ENCODE results near the gene PRSS27.

PRSS27 gene

DNA sequence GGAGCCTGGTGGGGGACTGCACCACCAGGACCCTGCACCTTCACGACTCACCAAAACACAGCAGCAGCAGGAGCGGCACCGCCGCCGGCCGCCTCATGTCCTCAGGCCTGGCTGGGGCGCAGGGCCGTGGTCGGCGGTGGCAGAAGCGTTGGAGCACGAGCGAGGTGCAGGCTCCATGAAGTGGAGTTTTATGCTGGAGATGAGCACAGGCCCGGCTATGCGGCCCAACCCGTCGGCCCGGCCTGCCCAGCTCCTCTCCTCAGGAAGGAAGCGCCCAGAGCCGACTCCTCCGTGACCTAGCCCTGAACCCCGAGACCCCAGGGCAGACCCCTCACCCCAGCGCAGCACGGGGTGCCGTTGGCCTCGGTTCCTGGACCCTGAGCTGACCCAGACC is at the start of gene PRSS27:
PRSS27 (minus strand) TSS at position 161 of the 394 bp plus-strand sequence; CDS start at position 97, 64 bp downstream.
- DNase-seq = no peak

DNA sequence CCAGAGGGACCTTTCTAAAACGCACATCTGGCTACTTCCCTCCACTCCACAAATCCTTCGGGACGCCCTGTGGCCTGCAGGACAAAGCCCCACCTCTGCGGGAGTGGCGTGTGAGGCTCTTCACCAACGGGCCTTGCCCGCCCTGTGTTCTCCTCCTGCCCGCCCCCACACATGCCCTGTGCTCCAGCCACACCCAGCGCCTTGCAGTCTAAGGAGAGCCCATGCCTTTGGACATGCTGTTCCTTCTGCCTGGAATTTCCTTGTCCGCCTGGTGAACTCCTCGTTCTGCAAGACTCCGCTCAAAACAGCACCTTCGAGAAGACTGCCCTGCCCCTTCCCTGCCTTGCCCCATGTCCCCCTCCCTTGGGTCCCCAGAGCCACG is 49.6 kb upstream of the PRSS27 start:
- DNase-seq = no peak

DNA sequence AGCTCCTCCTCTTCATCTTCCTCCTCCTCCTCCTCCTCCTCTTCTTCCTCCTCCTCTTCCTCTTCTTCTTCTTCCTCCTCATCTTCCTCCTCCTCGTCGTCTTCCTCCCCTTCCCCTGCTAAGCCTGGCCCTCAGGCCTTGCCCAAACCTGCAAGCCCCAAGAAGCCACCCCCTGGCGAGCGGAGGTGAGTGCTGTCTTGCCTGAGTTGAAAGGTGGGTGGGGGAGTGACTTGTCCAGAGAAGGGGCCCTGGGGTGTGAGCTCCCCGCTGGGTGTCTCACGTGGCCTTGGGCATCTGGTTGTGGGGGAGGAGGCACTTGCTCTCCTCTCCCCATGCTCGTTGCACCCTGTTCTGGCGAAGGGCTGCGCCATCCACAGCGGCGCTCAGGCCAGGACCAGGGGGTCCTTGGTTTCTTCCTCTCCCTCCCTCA is 49.1 kb upstream of the PRSS27 start:
- no peak for DNase-seq

DNA sequence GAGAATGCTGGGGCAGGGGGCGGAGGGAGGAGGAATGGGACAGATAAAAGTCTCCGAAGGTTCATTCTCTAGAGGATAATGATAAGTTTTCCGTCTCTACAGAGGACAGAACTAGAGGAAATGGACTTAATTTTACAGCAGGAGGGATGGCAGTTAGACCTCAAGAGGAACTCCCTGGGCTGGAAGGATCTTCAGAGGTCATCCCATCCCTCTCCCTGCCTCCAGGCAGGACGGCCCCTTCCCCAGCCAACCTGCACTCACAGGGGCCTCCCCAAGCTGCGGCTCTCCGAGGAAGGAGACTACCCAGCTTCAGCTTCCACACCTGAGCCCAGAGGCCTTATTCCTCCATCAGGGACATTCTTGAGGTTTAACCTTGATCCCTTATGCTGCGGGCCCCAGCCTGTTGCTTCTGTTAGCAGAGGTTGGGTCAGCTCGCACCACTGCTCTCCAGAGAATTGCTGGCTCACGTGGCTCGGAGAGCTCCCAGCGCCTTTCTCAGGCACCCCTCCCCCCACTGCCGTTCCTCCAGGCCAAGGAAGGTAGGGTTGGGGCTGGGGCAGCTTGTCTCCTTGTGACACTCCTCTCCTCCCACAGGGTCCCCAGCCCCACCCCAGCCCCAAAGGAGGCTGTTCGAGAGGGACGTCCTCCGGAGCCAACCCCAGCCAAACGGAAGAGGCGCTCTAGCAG is 48.5 kb upstream of the PRSS27 start:
- DNase-seq = no peak

DNA sequence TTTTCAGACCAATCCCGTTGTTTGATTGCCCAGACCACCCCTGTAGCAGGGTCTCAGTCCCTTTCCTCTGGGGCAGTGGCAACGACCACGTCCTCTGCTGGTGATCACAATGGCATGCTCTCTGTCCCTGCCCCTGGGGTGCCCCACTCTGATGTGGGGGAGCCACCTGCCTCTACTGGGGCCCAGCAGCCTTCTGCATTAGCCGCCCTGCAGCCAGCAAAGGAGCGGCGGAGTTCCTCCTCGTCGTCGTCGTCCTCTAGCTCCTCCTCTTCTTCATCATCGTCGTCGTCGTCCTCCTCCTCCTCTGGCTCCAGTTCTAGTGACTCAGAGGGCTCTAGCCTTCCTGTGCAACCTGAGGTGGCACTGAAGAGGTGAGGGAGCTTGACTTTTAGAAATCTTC is 47.9 kb upstream of the PRSS27 start:
- no peak for DNase-seq

DNA sequence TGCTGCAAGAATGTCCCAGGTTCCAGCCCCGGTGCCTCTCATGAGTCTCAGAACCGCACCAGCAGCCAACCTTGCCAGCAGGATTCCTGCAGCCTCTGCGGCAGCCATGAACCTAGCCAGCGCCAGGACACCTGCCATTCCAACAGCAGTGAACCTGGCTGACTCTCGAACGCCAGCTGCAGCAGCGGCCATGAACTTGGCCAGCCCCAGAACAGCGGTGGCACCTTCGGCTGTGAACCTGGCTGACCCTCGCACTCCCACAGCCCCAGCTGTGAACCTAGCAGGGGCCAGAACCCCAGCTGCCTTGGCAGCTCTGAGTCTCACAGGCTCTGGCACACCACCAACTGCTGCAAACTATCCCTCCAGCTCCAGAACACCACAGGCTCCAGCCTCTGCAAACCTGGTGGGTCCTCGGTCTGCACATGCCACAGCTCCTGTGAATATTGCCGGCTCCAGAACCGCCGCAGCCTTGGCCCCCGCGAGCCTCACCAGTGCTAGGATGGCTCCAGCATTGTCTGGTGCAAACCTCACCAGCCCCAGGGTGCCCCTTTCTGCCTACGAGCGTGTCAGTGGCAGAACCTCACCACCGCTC is 47.2 kb upstream of the PRSS27 start:
- no peak for DNase-seq

DNA sequence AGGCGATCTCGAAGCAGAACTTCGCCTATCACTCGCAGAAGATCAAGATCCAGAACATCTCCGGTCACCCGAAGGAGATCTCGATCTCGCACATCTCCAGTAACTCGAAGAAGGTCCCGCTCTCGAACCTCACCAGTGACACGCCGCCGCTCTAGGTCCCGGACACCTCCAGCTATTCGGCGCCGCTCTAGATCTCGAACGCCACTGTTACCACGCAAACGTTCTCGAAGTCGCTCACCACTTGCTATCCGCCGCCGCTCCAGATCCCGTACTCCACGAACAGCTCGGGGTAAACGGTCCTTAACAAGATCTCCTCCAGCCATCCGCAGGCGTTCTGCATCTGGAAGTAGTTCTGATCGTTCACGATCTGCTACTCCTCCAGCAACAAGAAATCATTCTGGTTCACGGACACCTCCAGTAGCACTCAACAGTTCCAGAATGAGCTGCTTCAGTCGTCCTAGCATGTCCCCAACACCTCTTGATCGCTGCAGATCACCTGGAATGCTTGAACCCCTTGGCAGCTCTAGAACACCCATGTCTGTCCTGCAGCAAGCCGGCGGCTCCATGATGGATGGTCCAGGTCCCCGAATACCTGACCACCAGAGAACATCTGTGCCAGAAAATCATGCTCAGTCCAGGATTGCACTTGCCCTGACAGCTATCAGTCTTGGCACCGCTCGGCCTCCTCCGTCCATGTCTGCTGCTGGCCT is 46.6 kb upstream of the PRSS27 start:
- DNase-seq = no peak

DNA sequence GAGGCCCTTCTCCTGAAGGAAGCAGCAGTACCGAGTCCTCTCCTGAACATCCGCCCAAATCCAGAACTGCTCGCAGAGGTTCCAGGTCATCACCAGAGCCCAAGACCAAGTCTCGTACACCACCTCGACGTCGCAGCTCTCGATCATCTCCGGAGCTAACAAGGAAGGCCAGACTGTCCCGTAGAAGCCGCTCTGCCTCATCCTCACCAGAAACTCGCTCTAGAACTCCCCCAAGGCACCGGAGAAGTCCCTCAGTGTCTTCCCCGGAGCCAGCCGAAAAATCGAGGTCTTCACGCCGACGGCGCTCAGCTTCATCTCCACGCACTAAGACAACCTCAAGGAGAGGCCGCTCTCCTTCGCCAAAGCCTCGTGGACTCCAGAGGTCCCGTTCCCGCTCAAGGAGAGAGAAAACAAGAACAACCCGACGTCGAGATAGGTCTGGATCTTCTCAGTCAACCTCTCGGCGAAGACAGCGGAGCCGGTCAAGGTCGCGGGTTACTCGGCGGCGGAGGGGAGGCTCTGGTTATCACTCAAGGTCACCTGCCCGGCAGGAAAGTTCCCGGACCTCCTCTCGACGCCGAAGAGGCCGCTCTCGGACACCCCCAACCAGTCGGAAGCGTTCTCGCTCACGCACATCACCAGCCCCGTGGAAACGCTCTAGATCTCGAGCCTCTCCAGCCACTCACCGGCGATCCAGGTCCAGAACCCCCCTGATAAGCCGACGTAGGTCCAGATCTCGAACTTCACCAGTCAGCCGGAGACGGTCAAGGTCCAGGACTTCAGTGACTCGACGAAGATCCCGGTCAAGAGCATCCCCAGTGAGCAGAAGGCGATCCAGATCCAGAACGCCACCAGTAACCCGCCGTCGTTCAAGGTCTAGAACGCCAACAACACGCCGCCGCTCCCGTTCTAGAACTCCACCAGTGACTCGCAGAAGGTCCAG is 45.7 kb upstream of the PRSS27 start:
- no peak for DNase-seq

DNA sequence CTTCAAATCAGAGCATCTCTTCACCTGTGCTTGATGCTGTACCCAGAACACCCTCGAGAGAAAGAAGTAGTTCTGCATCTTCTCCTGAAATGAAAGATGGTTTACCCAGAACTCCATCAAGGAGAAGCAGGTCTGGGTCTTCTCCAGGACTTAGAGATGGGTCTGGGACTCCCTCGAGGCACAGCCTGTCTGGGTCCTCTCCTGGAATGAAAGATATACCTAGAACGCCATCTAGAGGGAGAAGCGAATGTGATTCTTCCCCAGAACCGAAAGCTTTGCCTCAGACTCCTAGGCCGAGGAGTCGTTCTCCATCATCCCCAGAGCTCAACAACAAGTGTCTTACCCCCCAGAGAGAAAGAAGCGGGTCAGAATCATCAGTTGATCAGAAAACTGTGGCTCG is 44.7 kb upstream of the PRSS27 start:
- no peak for DNase-seq

DNA sequence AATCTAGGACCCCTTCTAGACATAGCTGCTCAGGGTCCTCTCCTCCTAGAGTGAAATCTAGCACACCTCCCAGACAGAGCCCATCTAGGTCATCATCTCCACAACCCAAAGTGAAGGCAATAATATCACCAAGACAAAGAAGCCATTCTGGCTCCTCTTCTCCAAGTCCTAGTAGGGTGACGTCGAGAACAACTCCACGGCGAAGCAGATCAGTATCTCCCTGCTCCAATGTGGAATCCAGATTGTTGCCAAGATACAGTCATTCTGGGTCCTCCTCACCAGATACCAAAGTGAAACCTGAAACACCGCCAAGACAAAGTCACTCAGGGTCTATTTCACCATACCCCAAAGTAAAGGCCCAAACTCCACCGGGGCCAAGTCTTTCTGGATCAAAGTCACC is 43.1 kb upstream of the PRSS27 start:
- no peak for DNase-seq

DNA sequence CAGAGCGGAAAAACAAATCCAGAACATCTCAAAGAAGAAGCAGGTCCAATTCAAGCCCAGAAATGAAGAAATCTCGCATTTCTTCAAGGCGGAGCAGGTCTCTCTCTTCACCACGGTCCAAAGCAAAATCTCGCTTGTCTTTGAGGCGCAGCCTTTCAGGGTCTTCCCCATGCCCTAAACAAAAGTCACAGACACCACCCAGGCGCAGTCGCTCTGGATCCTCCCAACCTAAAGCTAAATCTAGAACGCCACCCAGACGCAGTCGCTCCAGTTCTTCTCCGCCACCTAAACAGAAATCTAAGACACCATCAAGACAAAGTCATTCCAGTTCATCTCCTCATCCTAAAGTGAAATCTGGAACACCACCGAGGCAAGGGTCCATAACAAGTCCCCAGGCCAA is 42.7 kb upstream of the PRSS27 start:
- no peak for DNase-seq

DNA sequence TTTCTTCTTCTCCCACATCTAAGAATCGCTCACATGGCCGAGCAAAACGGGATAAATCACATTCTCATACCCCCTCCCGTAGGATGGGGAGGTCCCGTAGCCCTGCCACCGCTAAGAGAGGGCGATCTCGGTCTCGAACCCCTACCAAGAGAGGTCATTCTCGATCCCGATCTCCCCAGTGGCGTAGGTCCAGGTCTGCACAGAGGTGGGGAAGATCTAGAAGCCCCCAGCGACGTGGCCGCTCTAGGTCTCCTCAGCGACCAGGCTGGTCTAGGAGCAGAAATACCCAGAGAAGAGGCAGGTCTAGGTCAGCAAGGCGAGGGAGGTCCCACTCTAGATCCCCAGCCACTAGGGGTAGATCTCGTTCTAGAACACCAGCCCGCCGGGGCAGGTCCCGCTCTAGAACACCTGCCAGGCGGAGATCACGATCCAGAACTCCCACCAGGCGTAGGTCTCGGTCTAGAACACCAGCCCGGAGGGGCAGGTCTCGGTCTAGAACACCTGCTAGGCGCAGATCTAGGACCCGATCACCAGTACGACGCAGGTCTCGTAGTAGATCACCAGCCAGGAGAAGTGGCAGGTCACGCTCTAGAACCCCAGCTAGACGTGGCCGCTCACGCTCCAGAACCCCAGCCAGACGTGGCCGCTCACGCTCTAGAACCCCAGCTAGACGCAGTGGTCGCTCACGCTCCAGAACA is 42.0 kb upstream of the PRSS27 start:
- no peak for DNase-seq

DNA sequence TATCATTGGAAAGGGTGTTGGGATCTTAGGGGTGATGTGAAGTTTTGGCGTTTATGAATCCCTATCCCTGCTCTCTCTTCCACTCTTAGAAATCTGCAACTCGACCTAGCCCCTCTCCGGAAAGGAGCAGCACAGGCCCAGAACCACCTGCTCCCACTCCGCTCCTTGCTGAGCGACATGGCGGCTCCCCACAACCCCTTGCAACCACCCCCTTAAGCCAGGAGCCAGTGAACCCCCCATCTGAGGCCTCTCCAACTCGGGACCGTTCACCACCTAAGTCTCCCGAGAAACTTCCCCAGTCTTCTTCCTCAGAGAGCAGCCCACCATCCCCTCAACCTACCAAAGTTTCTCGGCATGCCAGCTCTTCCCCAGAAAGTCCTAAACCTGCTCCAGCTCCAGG is 41.4 kb upstream of the PRSS27 start:
- DNase-seq = no peak

DNA sequence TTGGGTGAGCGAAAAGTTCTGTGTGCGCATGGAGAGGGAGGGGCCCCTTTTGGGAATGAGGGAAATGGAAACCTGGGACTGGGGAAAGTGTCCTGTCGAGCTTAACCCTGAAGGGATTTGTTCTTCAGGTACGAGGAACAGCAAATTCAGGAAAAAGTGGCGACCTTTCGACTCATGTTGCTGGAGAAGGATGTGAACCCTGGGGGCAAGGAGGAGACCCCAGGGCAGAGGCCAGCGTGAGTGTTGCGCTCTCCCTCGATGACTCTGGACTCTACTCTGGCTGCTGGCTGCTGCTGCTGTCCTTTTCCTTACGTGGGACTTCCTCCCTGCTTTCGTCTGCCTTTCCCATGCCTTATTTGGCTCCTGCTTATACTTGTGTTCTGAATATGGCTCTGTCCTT is 37.3 kb upstream of the PRSS27 start:
- DNase-seq = no peak

DNA sequence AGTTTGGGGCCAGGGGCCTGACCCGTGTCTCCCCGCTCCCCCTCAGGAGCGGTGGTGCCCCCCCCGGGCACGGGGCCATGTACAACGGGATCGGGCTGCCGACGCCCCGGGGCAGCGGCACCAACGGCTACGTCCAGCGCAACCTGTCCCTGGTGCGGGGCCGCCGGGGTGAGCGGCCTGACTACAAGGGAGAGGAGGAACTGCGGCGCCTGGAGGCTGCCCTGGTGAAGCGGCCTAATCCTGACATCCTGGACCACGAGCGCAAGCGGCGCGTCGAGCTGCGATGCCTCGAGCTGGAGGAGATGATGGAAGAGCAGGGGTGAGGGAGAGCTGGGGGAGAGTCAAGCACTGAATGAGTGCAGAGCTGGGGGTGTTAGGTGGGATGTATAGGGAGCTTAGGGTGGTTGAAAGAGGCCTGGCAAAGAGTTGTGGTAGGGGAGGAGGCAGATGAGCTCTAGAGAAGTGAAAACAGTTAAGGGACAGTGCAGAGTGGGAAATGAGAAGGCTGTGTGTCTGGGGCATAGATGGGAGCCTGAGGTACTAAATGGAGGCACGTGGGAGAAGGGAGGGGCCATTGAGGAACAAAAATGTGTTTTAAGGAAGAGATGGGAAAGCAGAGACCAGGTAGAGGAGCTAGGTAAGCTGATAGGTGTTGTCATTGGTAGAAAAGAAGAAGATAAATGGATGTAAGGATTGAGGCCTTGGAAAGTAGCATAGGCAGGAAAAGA is 36.4 kb upstream of the PRSS27 start:
- DNase-seq = no peak

DNA sequence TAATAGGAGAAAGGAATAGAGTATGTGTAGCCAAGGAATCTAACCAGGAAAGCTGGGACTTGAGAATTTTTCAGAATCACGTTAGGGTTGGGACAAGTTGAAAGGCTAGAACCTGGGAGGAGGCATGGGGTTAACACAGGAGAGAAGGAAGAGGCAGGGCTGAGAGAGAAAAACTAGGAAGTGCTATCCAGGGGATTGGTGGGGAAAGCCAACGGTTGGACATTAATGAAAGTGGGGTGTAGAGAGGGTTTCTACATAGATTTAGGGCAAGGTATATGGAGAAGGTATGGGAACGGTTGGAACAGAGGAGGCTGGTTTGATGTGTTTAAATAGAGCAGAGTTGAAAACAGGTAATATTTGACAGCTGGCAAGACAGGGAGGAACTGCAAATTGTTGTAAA is 35.1 kb upstream of the PRSS27 start:
- DNase-seq = no peak

DNA sequence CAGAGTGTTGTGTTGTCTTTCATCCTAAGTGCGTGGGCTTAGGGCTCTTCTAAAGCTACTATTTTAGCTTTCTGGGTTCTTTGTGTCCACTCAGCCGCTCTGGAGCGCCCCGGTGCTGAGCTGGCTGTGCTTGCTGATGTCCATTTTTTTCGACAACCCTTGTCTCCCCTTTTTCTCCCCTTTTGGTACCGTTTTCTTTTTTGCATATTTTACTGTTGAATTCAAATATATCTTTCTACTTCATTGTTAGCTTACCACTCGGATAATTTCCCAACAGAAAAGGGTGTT is 33.7 kb upstream of the PRSS27 start:
- DNase-seq = no peak

DNA sequence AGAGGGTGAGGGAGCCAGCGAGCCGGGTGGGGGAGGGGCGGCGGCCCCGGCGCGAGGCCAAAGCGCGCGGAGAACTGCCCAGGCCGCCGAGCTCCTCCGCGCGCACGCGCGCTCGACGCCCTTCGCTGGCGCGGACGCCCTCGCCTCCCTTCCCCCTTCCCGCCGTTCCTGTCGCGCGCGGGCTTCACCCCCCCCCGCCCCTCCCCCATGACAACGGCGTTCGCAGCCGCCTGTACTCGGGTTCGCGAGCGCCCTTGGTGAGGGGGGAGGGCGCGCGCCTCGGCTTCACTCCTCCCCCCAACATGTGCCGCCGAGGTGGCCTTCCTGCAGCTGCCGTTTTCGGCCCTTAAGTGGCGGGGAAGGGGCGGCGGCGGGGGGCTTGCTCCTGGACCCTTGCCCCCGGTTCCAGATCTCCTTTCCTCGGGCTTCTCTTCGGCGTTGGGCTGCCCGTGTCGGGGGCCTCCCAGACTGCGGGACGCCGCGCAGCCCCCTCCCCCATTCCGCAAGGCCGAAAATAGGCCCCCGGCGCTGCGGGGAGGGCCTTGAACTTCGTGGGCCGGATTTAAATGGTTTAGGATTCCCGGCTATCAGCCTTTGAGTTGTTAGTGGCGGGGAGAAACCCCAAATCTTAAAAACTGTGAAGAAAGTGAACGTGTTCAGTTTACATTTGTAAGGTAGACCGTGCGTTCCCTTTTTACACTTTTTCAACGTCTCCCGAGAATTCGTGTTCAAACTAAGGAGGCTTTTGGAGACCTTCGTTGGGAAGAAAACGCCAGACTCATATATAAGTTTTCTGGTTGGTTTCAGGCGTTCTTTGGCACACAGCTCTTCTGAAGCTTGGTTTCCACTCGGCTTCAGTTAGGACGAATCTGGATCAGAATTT is 33.1 kb upstream of the PRSS27 start:
- DNase-seq = peak; percentile 73

DNA sequence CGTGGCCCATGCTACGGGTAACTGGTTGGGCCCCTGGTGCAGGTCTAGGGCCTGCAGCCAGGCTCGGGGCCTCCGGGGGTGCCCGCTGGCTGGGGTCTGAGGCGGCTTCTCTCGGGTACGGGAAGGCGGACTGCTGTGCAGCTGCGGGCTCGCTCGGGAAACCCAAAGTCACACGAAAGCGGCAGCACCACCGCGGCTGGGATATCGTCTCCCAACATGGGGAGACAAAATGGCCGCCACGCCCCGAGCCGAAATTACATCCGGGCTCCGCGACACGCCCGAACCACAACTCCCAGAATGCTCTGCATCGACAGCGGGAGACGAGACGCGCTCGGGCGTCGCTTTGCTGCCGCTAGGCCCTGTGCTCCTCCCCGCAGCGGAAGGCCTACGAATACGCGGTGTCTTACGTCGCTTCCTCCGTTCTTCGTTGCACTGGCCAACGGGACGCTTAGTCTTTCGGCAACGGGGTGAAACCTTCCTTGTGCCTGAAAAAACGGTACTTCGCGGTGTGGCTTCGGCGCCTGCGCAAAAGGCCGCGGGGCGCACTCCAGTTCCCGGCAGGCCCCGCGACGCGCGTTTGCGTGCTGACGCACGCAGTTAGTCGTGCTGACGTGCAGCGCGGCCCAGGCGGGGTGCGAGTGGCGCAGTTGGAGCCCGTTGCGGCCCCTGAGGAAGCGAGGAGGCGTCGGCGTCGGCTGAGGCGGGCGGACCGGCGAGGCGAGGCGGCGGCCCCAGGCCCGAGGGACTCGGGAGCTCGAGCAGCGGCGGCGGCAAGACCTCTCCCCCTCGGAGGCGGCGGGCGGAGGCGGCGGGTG is 32.2 kb upstream of the PRSS27 start, which contains the start of gene SRRM2:
SRRM2 (plus strand) TSS at position 604 of the 815 bp plus-strand sequence. CDS start 3,727 bp downstream, outside the sequence.
- DNase-seq = peak; percentile 96

DNA sequence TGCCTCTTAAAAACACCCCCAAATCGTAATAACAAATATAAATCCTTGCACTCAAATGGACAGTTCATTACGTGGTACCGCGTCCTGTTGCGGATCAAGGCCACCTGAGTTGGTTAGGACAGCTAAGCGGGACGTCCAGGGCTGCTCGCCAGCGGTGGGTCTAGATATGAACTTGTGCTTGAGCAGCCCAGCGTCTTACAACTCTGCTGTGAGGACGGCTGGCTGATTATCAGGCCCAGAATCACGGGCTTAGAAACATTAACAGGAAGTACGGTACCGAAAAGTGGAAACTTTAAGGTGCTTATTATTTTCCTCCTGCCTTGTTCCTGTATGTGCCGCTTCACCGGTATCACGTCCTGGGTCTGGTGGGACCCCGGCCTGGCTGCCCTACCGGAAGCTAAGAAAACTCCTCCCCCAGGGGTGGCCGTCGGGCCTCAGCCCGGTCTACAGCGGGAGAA is 31.6 kb upstream of the PRSS27 start:
- DNase-seq = no peak

Data from CD4-positive, alpha-beta T cell treated with Interleukin-21 for 1 hour (primary cell).